HG03196 (cell line): Measurements from ENCODE around the gene GRIA2.
"Not testable (repeated sequence)": the region's sequence is repeated elsewhere in the genome, so short reads cannot be mapped to it uniquely, and the experiment has no call there.

ENCODE experiments used
- ATAC-seq: cut with Tn5 transposase; IDR thresholded peaks from one replicate; pipeline ENCODE4 v1.9.1; 2021; ENCODE audit not compliant: unreplicated experiment

Gene GRIA2

GRCh38 chr4:157258165-157258564 is 37.6 kb downstream of the GRIA2 start:
- not testable (repeated sequence) for ATAC-seq

GRCh38 chr4:157265281-157265680 is 44.8 kb downstream of the GRIA2 start:
- no peak for ATAC-seq

GRCh38 chr4:157270108-157270507 is 49.6 kb downstream of the GRIA2 start:
- ATAC-seq: no peak

GRCh38 chr4:157270552-157270951 is 50.0 kb downstream of the GRIA2 start:
- no peak for ATAC-seq

GRCh38 chr4:157271166-157271869 is 50.8 kb downstream of the GRIA2 start:
- no peak for ATAC-seq

GRCh38 chr4:157280673-157281072 is 60.1 kb downstream of the GRIA2 start:
- no peak for ATAC-seq

GRCh38 chr4:157282019-157282418 is 61.5 kb downstream of the GRIA2 start:
- no peak for ATAC-seq

- ATAC-seq: no peak
Observed at GRCh38 chr4:157287445-157287844, 66.9 kb downstream of the GRIA2 start.

GRCh38 chr4:157290622-157291021 is 70.1 kb downstream of the GRIA2 start:
- no peak for ATAC-seq

GRCh38 chr4:157291071-157291470 is 70.5 kb downstream of the GRIA2 start:
- ATAC-seq: no peak

- no peak for ATAC-seq
Observed at GRCh38 chr4:157293673-157294072, 73.1 kb downstream of the GRIA2 start.

- ATAC-seq: no peak
Observed at GRCh38 chr4:157294575-157294974, 74.0 kb downstream of the GRIA2 start.

GRCh38 chr4:157300701-157301100 is 80.2 kb downstream of the GRIA2 start:
- ATAC-seq: no peak

GRCh38 chr4:157303471-157303960 is 83.0 kb downstream of the GRIA2 start:
- ATAC-seq: no peak

GRCh38 chr4:157304769-157305168 is 84.2 kb downstream of the GRIA2 start:
- ATAC-seq: no peak

- no peak for ATAC-seq
Observed at GRCh38 chr4:157312702-157313101, 92.2 kb downstream of the GRIA2 start.

GRCh38 chr4:157314906-157315305 is 94.4 kb downstream of the GRIA2 start:
- ATAC-seq: no peak

GRCh38 chr4:157315968-157316367 is 95.4 kb downstream of the GRIA2 start:
- no peak for ATAC-seq

- ATAC-seq: no peak
Observed at GRCh38 chr4:157320092-157320491, 99.6 kb downstream of the GRIA2 start.

GRCh38 chr4:157327666-157328065 is 107.1 kb downstream of the GRIA2 start:
- no peak for ATAC-seq

GRCh38 chr4:157357887-157358286 is 137.4 kb downstream of the GRIA2 start:
- no peak for ATAC-seq

- ATAC-seq: no peak
Observed at GRCh38 chr4:157358439-157358838, 137.9 kb downstream of the GRIA2 start.

- ATAC-seq: no peak
Observed at GRCh38 chr4:157358851-157359250, 138.3 kb downstream of the GRIA2 start.
